ENCODE results near the gene TPO.

The TPO gene

DNA sequence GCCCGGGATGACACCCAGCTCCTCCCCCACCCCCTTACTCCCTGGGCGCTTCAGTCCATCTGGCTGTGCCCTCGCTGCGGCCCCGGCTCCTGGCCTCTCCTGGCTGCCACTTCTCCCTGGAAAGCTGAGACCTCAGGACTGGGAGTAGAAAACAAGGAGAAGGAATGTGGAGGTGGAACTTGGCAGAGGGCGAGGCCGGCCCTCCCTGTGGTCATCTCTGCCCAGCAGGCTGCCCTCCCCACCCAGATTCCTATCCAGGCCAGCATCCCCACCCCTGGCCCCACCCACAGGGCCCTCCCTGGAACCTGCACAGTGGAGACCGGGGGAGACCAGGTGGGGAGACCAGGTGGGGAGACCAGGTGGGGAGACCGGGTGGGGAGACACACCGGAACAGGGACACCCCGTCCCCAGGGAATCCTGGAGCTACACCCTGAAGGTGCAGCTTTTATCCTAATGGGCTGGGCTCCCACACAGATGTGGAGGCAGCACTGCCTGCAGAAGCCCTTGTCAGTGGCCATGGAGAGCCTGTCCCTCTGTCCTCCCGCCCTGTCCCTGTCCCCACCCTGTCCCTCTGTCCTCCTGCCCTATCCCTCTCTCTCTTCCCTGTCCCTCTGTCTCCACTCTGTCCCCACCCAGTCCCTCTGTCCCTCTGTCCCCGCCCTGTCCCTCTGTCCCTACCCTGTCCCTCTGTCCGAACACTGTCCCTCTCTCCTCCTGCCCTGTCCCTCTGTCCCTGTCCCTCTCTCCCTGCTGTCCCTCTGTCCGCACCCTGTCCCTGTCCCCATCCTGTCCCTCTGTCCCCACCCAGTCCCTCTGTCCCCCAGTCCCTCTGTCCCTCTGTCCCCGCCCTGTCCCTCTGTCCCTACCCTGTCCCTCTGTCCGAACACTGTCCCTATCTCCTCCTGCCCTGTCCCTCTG is 173.9 kb downstream of the TPO start:
- no peak for DNase-seq (ENCODE audit: low read depth)
- no peak overlapping the region for H3K4me3 ChIP-seq (ENCODE audit: low read depth, low read length)
- TF ChIP-seq CTCF (IDR thresholded peaks at IDR 0.05; ENCODE audit: insufficient read depth, low read depth, low read length, missing control alignments): no peak

DNA sequence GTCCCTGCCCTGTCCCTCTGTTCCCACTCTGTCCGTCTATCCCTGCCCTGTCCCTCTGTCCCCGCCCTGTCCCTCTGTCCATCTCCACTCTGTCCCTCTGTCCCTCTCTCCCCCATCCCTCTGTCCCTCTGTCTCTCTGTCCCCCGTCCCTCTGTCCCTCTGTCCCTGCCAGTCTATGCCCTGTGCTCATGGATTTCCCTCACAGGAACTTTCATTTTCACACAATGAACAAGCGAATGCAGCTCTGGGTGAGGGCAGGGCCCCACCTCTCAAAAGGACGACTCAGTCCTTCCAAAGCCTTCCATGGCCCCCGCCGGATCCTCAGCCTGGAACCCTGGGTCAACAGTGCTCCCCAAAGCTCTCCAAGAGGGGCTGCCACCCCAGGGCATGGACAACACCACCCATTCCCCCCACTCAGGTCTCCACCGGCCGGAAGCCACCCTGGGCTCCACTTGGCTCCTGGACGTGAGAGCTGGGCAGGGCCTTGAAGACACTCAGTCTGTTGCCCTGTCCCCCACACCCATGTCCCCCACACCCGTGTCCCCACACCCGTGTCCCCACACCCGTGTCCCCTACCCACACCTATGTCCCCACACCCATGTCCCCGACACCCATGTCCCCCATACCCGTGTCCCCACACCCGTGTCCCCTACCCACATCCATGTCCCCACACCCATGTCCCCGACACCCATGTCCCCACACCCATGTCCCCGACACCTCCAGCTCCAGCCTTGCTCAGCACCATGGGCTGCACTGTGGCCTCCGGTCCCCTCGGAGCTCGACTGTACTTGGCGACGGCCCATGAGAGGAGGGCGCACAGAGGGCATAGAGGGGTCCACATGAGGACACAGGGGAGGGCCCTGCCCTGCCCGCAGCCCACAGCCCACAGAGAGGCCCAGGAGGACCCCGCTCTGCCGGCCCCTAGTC is 175.1 kb downstream of the TPO start:
- DNase-seq (ENCODE audit: low read depth): no peak
- no peak overlapping the region for H3K4me3 ChIP-seq (ENCODE audit: low read depth, low read length)
- TF ChIP-seq CTCF (IDR thresholded peaks at IDR 0.05; ENCODE audit: insufficient read depth, low read depth, low read length, missing control alignments): no peak

GRCh38 chr2:1588978-1589621 is 175.8 kb downstream of the TPO start:
- no peak for TF ChIP-seq CTCF (IDR thresholded peaks at IDR 0.05; ENCODE audit: insufficient read depth, low read depth, low read length, missing control alignments)
- DNase-seq (ENCODE audit: low read depth): no peak
- no peak overlapping the region for H3K4me3 ChIP-seq (ENCODE audit: low read depth, low read length)

DNA sequence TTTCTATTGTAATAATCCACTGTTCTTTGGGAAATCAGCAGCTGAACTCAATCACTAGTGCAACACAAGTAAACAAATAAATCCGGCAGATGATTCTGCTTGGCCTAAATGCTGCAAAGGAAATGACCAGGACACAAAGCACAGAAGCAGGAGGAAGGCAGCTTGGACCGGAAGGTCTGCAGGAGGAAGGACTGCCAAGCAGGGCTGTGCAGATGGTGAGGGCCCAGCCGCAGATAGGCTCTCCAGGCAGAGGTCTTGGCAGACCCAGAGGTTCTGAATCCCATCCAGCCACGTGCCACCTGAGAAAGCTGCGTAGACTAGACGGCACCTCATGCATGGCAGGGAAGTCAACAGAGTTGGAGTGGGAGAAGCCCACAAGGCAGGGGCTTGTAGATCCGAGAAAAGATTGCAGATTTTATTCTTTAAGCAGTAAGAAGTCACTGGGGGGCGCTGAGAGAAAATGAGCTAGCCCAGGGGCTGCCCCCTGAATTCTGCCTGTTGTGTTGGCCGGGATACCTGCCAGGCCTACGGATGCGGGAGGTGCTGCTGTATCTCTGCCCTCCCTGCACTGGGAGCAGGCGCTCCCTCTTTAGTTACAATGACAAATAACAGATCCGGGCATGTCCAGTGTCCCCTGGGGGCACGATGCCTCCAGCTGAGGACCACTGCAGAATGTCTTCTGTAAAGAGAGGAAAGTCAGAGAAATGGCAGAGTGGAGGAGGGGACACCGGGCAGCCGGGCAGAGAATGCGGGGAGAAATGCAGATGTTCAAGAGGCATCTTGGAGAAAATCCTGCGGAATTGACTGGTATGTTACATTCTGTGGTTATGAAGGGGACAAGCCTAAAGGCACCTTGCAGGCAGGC is 177.6 kb downstream of the TPO start:
- no peak for TF ChIP-seq CTCF (IDR thresholded peaks at IDR 0.05; ENCODE audit: insufficient read depth, low read depth, low read length, missing control alignments)
- no peak overlapping the region for H3K4me3 ChIP-seq (ENCODE audit: low read depth, low read length)
- no peak for DNase-seq (ENCODE audit: low read depth)

DNA sequence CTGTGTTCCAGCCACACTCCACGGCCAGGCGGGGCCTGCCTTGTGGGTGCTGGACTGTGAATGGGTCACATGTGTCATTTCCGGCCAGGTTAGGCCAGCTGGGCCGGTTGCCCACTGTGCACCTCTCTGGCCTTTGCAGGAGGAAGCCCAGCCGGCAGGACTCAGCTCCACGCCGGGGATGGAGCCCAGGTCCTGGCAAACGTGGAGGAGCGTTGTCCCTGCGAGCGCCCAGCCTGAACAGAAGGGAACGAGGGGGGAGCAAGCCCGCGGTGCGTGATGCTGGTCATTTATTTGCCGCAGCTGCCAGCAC is 178.2 kb downstream of the TPO start:
- H3K4me3 ChIP-seq (ENCODE audit: low read depth, low read length): no peak overlapping the region
- TF ChIP-seq CTCF (IDR thresholded peaks at IDR 0.05; ENCODE audit: insufficient read depth, low read depth, low read length, missing control alignments): no peak
- DNase-seq (ENCODE audit: low read depth): no peak
